Upper lobe of left lung (tissue), 4 donors: ENCODE results near the gene SLC66A2.

Source experiments
- EP300 ChIP-seq, 4 donors: sonication (generic); formaldehyde crosslinking; IDR thresholded peaks; one replicate each; pipeline ENCODE4 v1.5.1; 2017; ENCODE audit warnings: antibody characterized with exemption in 4 of 4, control low read depth in 2 of 4
- POLR2A ChIP-seq, 4 donors: fragments of 450-650 bp; IDR thresholded peaks; one replicate each; pipeline ENCODE4 v1.5.1; 2016 to 2017; ENCODE audit warnings: antibody characterized with exemption in 4 of 4, mild to moderate bottlenecking in 2 of 4
- TF ChIP-seq, protein P1 (sequence below), 6 experiments: fragments of 450-650 bp in 4 of 6; fragments of 200-600 bp in 2 of 6; sonication (generic) in 2 of 6; IDR thresholded peaks; one replicate each; pipeline ENCODE4 v1.5.1; 2016 to 2019; ENCODE audit warnings: antibody characterized with exemption in 6 of 6

DNA sequence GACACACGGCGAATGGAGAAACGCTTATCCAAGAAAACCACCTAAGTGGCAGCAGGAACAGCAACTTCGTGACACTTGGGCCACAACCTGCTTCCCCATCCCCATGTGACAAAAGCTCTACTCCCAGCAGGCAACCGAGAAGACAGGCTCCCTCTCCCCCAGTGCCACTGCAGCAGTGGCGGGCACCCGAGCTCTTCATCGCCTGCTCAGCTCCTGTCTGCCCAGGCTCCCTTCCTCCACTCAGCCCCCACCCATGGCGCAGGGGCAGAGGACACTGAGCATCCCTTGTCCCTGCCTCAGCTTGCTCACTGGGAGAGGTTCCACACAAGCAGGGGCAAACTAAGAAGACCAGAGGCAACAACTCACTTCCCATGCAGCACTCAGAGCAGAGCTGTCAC lies 22.9 kb downstream of the SLC66A2 start:
- TF ChIP-seq POLR2A (IDR thresholded peaks at IDR 0.05) (no peak), EP300 (IDR thresholded peaks at IDR 0.05) (no peak)
- TF ChIP-seq, protein P1, sequence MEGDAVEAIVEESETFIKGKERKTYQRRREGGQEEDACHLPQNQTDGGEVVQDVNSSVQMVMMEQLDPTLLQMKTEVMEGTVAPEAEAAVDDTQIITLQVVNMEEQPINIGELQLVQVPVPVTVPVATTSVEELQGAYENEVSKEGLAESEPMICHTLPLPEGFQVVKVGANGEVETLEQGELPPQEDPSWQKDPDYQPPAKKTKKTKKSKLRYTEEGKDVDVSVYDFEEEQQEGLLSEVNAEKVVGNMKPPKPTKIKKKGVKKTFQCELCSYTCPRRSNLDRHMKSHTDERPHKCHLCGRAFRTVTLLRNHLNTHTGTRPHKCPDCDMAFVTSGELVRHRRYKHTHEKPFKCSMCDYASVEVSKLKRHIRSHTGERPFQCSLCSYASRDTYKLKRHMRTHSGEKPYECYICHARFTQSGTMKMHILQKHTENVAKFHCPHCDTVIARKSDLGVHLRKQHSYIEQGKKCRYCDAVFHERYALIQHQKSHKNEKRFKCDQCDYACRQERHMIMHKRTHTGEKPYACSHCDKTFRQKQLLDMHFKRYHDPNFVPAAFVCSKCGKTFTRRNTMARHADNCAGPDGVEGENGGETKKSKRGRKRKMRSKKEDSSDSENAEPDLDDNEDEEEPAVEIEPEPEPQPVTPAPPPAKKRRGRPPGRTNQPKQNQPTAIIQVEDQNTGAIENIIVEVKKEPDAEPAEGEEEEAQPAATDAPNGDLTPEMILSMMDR (IDR thresholded peaks at IDR 0.05) = no peak
